ENCODE results near the gene MAPKAPK2. TPM values are rescaled to one million over a fixed set of nuclear protein-coding genes. Genes with fewer than 3 reads are reported as not detected.

The MAPKAPK2 gene
- total and polyA plus RNA-seq, 5 experiments from 2014 or later = 1.3 to 55.8 (median 2.5) TPM

DNA sequence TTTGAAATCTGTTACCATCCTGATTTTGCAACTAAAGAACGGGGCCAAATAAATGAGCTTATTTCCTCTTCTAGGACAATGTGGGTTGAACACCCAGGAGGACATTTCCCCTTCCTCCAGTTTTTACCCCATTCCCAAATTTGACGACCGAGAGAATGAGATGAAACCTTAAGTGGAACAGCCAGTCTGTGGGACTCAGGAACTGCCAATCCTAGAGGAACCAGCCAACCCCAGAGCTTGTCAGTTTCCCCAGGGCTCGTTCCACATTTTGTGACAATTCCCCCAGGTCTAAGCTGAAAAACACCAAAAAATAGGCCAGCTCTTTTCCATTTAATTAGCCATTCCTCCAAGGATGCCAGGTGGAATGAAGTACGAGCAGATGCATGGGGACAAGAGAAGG is 21.3 kb upstream of the MAPKAPK2 start:
- Mint-ChIP-seq H3K27ac (no peak overlapping the region), H3K4me1 (peaks cover 6 to 36% (median 11%) of the 10 kb centered on the region in 4 donors), H3K4me3 (no peak overlapping the region), H3K9me3 (no peaks in the 10 kb centered on the region), H3K27me3 (peaks cover 13 to 58% (median 32%) of the 10 kb centered on the region in 5 donors), H3K36me3 (no peaks in the 10 kb centered on the region)
- POLR2A ChIA-PET = interaction anchor here (1.4 to 1.6 kb wide), 2 partner anchors 29 to 184 kb away, joined by 6 to 7 read pairs; partner anchors contain the start of gene DYRK3
- DNase-seq (no peak), ATAC-seq (no peak)

- Mint-ChIP-seq H3K9me3 (no peaks in the 10 kb centered on the region), H3K27ac (peak overlapping the region in 1 of 10 donors; percentile 38), H3K4me1 (peaks cover 4 to 35% (median 9%) of the 10 kb centered on the region in 4 donors), H3K36me3 (no peaks in the 10 kb centered on the region), H3K4me3 (peak overlapping the region in 1 of 10 donors; percentile 60), H3K27me3 (peaks cover 10 to 54% (median 29%) of the 10 kb centered on the region in 5 donors)
- DNase-seq = peak; percentile 51 to 86 (median 74)
- ATAC-seq = peak; percentile 87 to 95
- POLR2A ChIA-PET = interaction anchor here (1.4 to 1.6 kb wide), 2 partner anchors 29 to 185 kb away, joined by 6 to 7 read pairs; partner anchors contain the start of gene DYRK3
Measured at GRCh38 chr1:206663832-206664652, 20.7 kb upstream of the MAPKAPK2 start.

DNA sequence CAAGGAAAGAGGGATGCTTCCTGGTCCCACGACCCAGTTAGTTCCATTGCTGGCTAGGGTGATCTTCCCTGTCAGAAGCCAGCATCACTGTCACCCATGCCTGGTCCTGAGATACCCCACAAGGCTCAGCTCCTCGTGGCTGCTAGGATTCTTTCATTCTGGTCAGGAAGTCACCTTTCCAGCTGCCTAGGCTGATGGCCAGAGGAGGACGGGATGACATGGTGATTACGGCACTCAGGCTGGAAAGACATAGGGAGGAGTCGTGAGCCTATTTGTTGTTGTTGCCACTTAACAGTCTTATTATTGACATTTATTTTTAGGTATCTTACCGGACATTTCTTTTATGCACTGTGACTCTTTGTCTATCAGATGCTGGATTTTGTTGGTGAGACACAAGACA is 20.0 kb upstream of the MAPKAPK2 start:
- ATAC-seq = no peak
- Mint-ChIP-seq H3K36me3 (no peaks in the 10 kb centered on the region), H3K4me3 (no peak overlapping the region), H3K27ac (no peak overlapping the region), H3K9me3 (no peaks in the 10 kb centered on the region), H3K4me1 (peaks cover 4 to 35% (median 9%) of the 10 kb centered on the region in 4 donors), H3K27me3 (peaks cover 10 to 53% (median 29%) of the 10 kb centered on the region in 5 donors)
- POLR2A ChIA-PET = interaction anchor here (1.4 to 1.6 kb wide), 2 partner anchors 30 to 185 kb away, joined by 6 to 7 read pairs; partner anchors contain the start of gene DYRK3
- no peak for DNase-seq

- Mint-ChIP-seq H3K27ac (peak overlapping the region in 1 of 10 donors; percentile 21), H3K9me3 (no peaks in the 10 kb centered on the region), H3K27me3 (peaks cover 14 to 40% (median 29%) of the 10 kb centered on the region in 5 donors), H3K4me1 (peaks cover 4 to 35% (median 9%) of the 10 kb centered on the region in 4 donors), H3K4me3 (no peak overlapping the region), H3K36me3 (no peaks in the 10 kb centered on the region)
- POLR2A ChIA-PET = no interaction called here
- no peak for DNase-seq
- ATAC-seq = no peak
Measured at GRCh38 chr1:206666031-206666561, 18.6 kb upstream of the MAPKAPK2 start.

DNA sequence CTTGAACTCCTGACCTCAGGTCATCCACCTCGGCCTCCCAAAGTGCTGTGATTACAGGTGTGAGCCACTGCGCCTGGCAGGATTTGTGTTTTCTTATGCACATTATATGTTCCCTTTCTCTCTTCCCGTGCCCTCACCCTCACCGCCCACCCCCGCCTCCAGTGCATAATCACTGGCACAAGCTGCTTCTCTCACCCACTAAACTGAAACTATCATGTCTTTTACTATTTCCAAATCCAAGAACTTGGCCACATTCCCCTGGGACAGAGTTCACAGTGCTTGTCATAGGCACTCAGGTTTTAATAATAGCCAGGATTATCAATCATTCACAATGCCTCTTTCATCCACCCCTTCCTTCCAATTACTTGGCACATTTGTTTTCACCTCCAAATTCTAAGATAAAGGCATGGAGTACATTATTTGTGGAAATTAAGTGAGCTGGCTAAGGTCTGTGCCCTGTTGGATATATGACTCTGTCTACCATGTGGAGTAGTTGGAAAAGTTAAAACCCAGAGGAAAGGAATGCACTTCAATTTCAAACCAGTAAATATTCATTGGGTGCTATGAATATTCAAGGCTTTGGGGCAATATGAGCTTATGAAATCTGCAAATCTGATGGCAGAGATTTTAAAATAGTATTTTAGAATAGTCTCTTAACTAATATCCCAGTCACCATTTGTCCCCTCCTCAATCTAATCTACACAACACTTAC is 17.6 kb upstream of the MAPKAPK2 start:
- no peaks in the 10 kb centered on the region for H3K9me3 Mint-ChIP-seq
- peaks cover 13 to 34% (median 23%) of the 10 kb centered on the region in 5 donors for H3K27me3 Mint-ChIP-seq
- no peak for ATAC-seq
- DNase-seq = no peak
- H3K27ac Mint-ChIP-seq = no peak overlapping the region
- no peak overlapping the region for H3K4me3 Mint-ChIP-seq
- POLR2A ChIA-PET = interaction anchor here (0.6 to 0.7 kb wide), 2 partner anchors 15 to 116 kb away, joined by 3 read pairs; no protein-coding TSS in a partner anchor
- H3K4me1 Mint-ChIP-seq = peaks cover 4 to 35% (median 9%) of the 10 kb centered on the region in 4 donors
- H3K36me3 Mint-ChIP-seq = no peaks in the 10 kb centered on the region

GRCh38 chr1:206668351-206668750 is 16.4 kb upstream of the MAPKAPK2 start:
- H3K27me3 Mint-ChIP-seq = peaks cover 11 to 23% (median 15%) of the 10 kb centered on the region in 5 donors
- H3K27ac Mint-ChIP-seq = peak overlapping the region in 3 of 10 donors; percentile 2 to 27 (median 21)
- no peak for DNase-seq
- H3K36me3 Mint-ChIP-seq = no peaks in the 10 kb centered on the region
- peaks cover 4 to 30% (median 9%) of the 10 kb centered on the region in 4 donors for H3K4me1 Mint-ChIP-seq
- no peaks in the 10 kb centered on the region for H3K9me3 Mint-ChIP-seq
- no peak overlapping the region for H3K4me3 Mint-ChIP-seq
- no peak for ATAC-seq
- POLR2A ChIA-PET = interaction anchor here (0.7 kb wide), 1 partner anchor 35 kb away, joined by 3 read pairs; no protein-coding TSS in a partner anchor

DNA sequence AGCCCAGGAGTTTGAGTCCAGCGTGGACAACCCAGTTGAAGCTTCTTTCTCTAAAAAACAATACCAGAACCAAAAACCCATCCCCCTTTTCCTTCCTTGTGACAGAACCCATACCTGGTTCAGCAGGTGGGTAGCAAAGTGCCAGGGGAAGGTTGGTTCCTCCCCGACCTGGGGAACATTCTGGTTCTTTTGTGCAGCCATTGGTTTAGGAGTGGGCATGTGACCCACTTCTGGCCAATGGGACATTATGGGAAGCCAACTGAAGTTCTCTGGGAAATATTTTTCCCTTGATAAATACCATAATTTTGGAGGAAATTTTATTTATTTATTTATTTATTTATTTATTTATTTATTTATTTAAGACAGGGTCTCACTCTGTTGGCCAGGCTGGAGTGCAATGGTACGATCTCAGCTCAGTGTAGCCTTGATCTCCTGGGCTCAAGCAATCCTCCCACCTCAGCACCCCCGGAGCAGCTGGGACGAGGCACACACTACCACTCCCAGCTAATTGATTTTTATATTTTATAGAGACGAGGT is 15.8 kb upstream of the MAPKAPK2 start:
- DNase-seq (no peak), ATAC-seq (no peak)
- Mint-ChIP-seq H3K4me1 (peaks cover 4 to 24% (median 6%) of the 10 kb centered on the region in 4 donors), H3K36me3 (no peaks in the 10 kb centered on the region), H3K9me3 (no peaks in the 10 kb centered on the region), H3K27me3 (peaks cover 7 to 23% (median 11%) of the 10 kb centered on the region in 5 donors), H3K4me3 (no peak overlapping the region), H3K27ac (peak overlapping the region in 1 of 10 donors; percentile 27)
- POLR2A ChIA-PET = interaction anchor here (0.7 kb wide), 1 partner anchor 36 kb away, joined by 3 read pairs; no protein-coding TSS in a partner anchor

GRCh38 chr1:206672011-206672688 is 12.6 kb upstream of the MAPKAPK2 start:
- Mint-ChIP-seq H3K9me3 (no peaks in the 10 kb centered on the region), H3K27ac (no peak overlapping the region), H3K27me3 (peaks cover 5 to 21% (median 6%) of the 10 kb centered on the region in 5 donors), H3K4me3 (no peak overlapping the region), H3K4me1 (peaks cover 0 to 14% (median 4%) of the 10 kb centered on the region in 4 donors), H3K36me3 (no peaks in the 10 kb centered on the region)
- POLR2A ChIA-PET = interaction anchor here (0.6 kb wide), 1 partner anchor 42 kb away, joined by 5 read pairs; no protein-coding TSS in a partner anchor
- DNase-seq (no peak), ATAC-seq (no peak)

DNA sequence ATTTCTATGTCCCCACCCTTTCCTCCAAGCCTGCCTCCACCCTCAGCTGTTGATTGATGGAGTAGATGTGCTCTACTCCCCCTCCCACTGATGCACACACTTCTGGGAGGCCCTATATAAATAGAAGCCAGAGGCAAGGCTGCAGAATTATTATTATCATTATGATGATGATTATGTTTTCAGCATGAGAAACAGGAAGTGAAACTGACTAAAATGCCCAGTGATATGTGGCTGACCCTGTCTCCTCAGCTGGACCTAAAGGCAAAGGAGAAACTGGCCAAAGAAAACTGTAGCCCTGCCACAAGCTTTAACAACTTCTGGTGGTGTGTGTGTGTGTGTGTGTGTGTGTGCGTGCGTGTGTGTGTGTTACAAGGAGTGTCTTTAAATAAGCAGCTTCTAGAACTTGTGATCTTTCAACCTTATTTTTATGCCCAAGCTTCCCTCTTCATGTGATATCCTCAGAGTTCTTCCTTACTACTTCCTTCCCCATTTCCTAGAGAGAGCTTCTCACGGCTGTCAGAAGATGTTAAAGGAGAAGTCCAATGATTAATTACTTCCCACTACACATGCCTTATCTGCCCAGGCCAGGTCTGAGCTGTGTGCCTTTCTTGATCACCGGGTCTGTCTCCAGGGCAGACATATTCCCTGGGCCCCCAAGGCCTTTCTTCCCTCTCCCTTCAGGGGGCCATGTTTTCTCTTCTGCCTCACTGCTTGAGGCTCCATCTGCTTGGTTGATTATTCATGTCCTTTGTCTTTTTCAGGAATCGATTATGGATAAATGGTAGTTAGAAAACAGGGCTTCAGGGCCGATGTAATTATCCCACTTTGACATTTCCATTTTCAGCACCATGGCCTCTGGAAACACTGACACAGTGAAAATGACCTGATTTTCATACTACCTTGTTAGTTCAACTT is 11.6 kb upstream of the MAPKAPK2 start:
- peaks cover 0 to 9% (median 3%) of the 10 kb centered on the region in 4 donors for H3K4me1 Mint-ChIP-seq
- no peak for ATAC-seq
- no peaks in the 10 kb centered on the region for H3K9me3 Mint-ChIP-seq
- no peak overlapping the region for H3K4me3 Mint-ChIP-seq
- H3K36me3 Mint-ChIP-seq = no peaks in the 10 kb centered on the region
- no peak for DNase-seq
- POLR2A ChIA-PET = interaction anchor here (0.6 kb wide), 1 partner anchor 41 kb away, joined by 5 read pairs; no protein-coding TSS in a partner anchor
- no peak overlapping the region for H3K27ac Mint-ChIP-seq
- peaks cover 0 to 14% (median 5%) of the 10 kb centered on the region in 5 donors for H3K27me3 Mint-ChIP-seq

GRCh38 chr1:206674236-206674635 is 10.5 kb upstream of the MAPKAPK2 start:
- no peak overlapping the region for H3K4me3 Mint-ChIP-seq
- peaks cover 0 to 11% (median under 1%) of the 10 kb centered on the region in 4 donors for H3K4me1 Mint-ChIP-seq
- no peaks in the 10 kb centered on the region for H3K9me3 Mint-ChIP-seq
- DNase-seq = no peak
- H3K27ac Mint-ChIP-seq = no peak overlapping the region
- peaks cover 0 to 10% (median 0%) of the 10 kb centered on the region in 5 donors for H3K27me3 Mint-ChIP-seq
- POLR2A ChIA-PET = no interaction called here
- no peaks in the 10 kb centered on the region for H3K36me3 Mint-ChIP-seq
- ATAC-seq = no peak

- no peak for ATAC-seq
- no peak for DNase-seq
- Mint-ChIP-seq H3K4me1 (peaks cover 0 to 15% (median under 1%) of the 10 kb centered on the region in 4 donors), H3K27ac (no peak overlapping the region), H3K27me3 (peaks cover 0 to 10% (median 0%) of the 10 kb centered on the region in 5 donors), H3K4me3 (no peak overlapping the region), H3K36me3 (no peaks in the 10 kb centered on the region), H3K9me3 (no peaks in the 10 kb centered on the region)
- POLR2A ChIA-PET = no interaction called here
Measured at GRCh38 chr1:206674745-206675175, 9.9 kb upstream of the MAPKAPK2 start.

Data from naive thymus-derived CD8-positive, alpha-beta T cell (primary cell).